Measurements from ENCODE around the gene ERGIC1. TPM values are rescaled to one million over a fixed set of nuclear protein-coding genes. Genes with fewer than 3 reads are reported as not detected.

ERGIC1 gene
- total RNA-seq, 1 donor from 2014 or later = 131 TPM

GRCh38 chr5:172867761-172868435 is 33.8 kb downstream of the ERGIC1 start:
- H4K20me1 ChIP-seq (ENCODE audit: insufficient read depth, low read length) = no peaks in the 10 kb centered on the region
- H2AFZ ChIP-seq (ENCODE audit: low read depth, low read length) = no peak overlapping the region
- DNase-seq (ENCODE audit: low read depth) = no peak
- no peak overlapping the region for H3K4me3 ChIP-seq (ENCODE audit: insufficient read depth, low read depth, low read length)
- H3K27me3 ChIP-seq (ENCODE audit: insufficient read depth, low read length) = no peaks in the 10 kb centered on the region
- H3K27ac ChIP-seq (ENCODE audit: low read depth, low read length) = peak overlapping the region; percentile 95
- Mint-ChIP-seq H3K27me3 (ENCODE audit: low read depth, unreplicated experiment) (no peaks in the 10 kb centered on the region), H3K4me1 (ENCODE audit: low read depth, unreplicated experiment) (peaks cover 24% of the 10 kb centered on the region), H3K4me3 (ENCODE audit: unreplicated experiment) (peak overlapping the region; percentile 64), H3K36me3 (ENCODE audit: low read depth, unreplicated experiment) (peaks cover 3% of the 10 kb centered on the region), H3K9me3 (ENCODE audit: unreplicated experiment) (no peaks in the 10 kb centered on the region), H3K27ac (ENCODE audit: unreplicated experiment) (peak overlapping the region; percentile 83)
- peak overlapping the region; percentile 76 for H3K4me2 ChIP-seq (ENCODE audit: low read length)
- TF ChIP-seq CTCF (IDR thresholded peaks at IDR 0.05; ENCODE audit: insufficient read depth, low read depth, low read length) (no peak), EZH2 (IDR thresholded peaks at IDR 0.05; ENCODE audit: insufficient read depth, low read length) (no peak)
- peaks cover 58% of the 10 kb centered on the region for H3K79me2 ChIP-seq (ENCODE audit: insufficient read depth, low read length)
- peak overlapping the region; percentile 78 for H3K9ac ChIP-seq (ENCODE audit: low read length)
- no peak for FAIRE-seq
- no peaks in the 10 kb centered on the region for H3K36me3 ChIP-seq (ENCODE audit: insufficient read depth, low read length)
- H3K9me3 ChIP-seq (ENCODE audit: insufficient read depth, low read depth, low read length) = no peaks in the 10 kb centered on the region
- H3K4me1 ChIP-seq (ENCODE audit: insufficient read depth, low read length) = peaks cover 62% of the 10 kb centered on the region

- Histone ChIP-seq H2AFZ (ENCODE audit: low read depth, low read length) (no peak overlapping the region), H4K20me1 (ENCODE audit: insufficient read depth, low read length) (no peaks in the 10 kb centered on the region), H3K4me3 (ENCODE audit: insufficient read depth, low read depth, low read length) (no peak overlapping the region), H3K27me3 (ENCODE audit: insufficient read depth, low read length) (no peaks in the 10 kb centered on the region), H3K9me3 (ENCODE audit: insufficient read depth, low read depth, low read length) (no peaks in the 10 kb centered on the region), H3K4me1 (ENCODE audit: insufficient read depth, low read length) (peaks cover 67% of the 10 kb centered on the region), H3K9ac (ENCODE audit: low read length) (peak overlapping the region; percentile 78), H3K79me2 (ENCODE audit: insufficient read depth, low read length) (peaks cover 56% of the 10 kb centered on the region), H3K4me2 (ENCODE audit: low read length) (peak overlapping the region; percentile 76), H3K27ac (ENCODE audit: low read depth, low read length) (peak overlapping the region; percentile 95), H3K36me3 (ENCODE audit: insufficient read depth, low read length) (no peaks in the 10 kb centered on the region)
- H3K27me3 Mint-ChIP-seq (ENCODE audit: low read depth, unreplicated experiment) = no peaks in the 10 kb centered on the region
- TF ChIP-seq EZH2 (IDR thresholded peaks at IDR 0.05; ENCODE audit: insufficient read depth, low read length) (no peak), CTCF (IDR thresholded peaks at IDR 0.05; ENCODE audit: insufficient read depth, low read depth, low read length) (no peak)
- H3K9me3 Mint-ChIP-seq (ENCODE audit: unreplicated experiment) = no peaks in the 10 kb centered on the region
- peak overlapping the region; percentile 2 for H3K4me3 Mint-ChIP-seq (ENCODE audit: unreplicated experiment)
- DNase-seq (ENCODE audit: low read depth) = peak; percentile 74
- H3K36me3 Mint-ChIP-seq (ENCODE audit: low read depth, unreplicated experiment) = peaks cover 5% of the 10 kb centered on the region
- H3K4me1 Mint-ChIP-seq (ENCODE audit: low read depth, unreplicated experiment) = peaks cover 22% of the 10 kb centered on the region
- peak; percentile 73 for FAIRE-seq
- H3K27ac Mint-ChIP-seq (ENCODE audit: unreplicated experiment) = no peak overlapping the region
These were observed 34.4 kb downstream of the ERGIC1 start for GRCh38 chr5:172868436-172868923.

All from astrocyte (in vitro differentiated cells and primary cell).